T-helper 9 cell (primary cell): Measurements from ENCODE around the gene POLR2L.

Experiments used
- DNase-seq: peaks from one replicate; pipeline ENCODE4 v3.0.0-alpha.2; 2020

Gene POLR2L

GRCh38 chr11:824942-825341 is 17.4 kb downstream of the POLR2L start:
- DNase-seq, result no peak

GRCh38 chr11:824292-824880 is 17.9 kb downstream of the POLR2L start:
- no peak for DNase-seq

- DNase-seq, result no peak
Observed at GRCh38 chr11:823441-824291, 18.7 kb downstream of the POLR2L start.

- no peak for DNase-seq
Observed at GRCh38 chr11:821512-822371, 20.6 kb downstream of the POLR2L start.

GRCh38 chr11:820655-821511 is 21.4 kb downstream of the POLR2L start:
- no peak for DNase-seq

- peak; percentile 94 for DNase-seq
Observed at GRCh38 chr11:819943-820649, 22.2 kb downstream of the POLR2L start.

DNA sequence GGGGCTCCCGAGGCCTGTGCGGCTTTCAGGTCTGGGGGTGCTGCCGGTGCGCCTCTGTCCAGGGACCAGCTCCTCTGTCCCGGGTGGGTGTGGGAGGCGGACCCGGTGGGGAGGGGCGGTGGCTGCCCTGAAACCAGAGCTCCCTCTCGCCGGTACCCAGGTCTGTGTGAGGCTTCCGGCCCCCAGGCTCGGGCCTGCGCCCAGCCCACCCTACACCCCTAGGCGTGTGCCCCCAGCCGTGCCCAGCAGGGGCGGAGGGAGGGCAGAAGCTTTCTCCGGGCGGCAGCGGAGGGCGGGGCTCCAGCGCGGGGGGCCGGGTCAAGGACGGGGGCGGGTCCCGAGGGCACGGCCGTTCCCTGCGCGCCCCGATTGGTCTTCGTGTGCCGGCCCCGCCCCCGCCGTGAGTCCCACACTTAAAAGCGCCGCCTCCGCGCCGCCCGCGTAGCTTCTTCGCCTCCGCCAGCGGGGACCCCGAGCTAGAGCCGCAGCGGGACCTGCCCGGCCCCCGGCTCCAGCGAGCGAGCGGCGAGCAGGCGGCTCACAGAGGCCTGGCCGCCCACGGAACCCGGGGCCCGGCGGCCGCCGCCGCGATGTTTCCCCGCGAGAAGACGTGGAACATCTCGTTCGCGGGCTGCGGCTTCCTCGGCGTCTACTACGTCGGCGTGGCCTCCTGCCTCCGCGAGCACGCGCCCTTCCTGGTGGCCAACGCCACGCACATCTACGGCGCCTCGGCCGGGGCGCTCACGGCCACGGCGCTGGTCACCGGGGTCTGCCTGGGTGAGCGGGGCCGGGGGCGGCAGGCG is 23.0 kb downstream of the POLR2L start:
- peak; percentile 92 for DNase-seq

DNA sequence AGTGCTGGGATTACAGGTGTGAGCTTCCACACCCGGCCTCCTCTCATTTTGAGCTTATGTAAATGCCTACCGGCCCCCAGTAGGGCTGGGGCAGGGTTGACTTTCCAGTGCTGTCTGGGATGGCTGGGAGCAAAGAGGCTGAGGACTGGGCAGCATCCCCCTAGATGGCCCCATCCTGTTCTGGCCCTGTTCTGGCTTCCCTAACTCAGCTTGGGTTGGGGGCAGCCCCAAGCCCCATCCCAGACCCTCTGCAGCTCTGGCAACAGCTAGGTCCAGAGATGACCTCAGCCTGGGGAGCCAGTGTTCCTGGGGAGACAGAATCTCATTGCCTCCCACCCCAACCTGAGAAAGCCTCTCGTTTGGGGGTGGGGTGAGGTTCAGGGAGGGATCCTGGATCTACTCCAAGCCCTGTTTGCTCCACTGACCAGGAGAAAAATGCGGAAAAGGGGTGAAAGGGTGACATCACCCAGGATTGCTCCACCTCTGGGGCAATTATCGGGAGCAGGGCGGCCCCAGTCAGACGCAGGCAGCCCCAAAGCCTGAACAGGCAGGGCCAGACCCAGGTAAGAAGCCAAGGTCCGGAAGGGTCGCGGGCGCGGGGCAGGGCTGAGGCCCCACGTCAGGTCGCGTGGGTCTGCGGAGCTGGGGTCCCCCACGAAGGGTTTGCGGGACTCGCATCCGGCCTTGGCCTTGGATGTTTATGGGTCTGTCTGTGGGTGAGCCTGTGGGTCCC is 23.8 kb downstream of the POLR2L start, which contains the start of gene PNPLA2:
PNPLA2 (plus strand) TSS at position 519 of the 733 bp plus-strand sequence. CDS start 805 bp downstream, outside the sequence.
- DNase-seq, result no peak

DNA sequence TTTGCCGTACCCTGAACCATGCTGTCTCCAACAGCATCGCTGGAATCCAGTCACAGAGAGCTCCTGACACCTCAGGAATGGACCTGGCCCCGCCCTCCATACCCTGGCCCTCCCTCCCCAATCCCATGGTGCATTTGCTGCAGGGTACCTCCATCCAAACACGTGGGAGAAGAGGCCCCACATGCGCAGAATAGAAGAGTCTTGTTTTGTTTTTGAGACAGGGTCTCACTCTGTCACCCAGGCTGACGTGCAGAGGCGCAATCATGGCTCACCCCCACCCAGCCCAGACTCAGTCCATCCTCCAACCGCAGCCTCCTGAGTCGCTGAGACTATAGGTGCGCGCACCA is 25.9 kb downstream of the POLR2L start:
- DNase-seq, result no peak

GRCh38 chr11:815675-816432 is 26.5 kb downstream of the POLR2L start:
- no peak for DNase-seq

DNA sequence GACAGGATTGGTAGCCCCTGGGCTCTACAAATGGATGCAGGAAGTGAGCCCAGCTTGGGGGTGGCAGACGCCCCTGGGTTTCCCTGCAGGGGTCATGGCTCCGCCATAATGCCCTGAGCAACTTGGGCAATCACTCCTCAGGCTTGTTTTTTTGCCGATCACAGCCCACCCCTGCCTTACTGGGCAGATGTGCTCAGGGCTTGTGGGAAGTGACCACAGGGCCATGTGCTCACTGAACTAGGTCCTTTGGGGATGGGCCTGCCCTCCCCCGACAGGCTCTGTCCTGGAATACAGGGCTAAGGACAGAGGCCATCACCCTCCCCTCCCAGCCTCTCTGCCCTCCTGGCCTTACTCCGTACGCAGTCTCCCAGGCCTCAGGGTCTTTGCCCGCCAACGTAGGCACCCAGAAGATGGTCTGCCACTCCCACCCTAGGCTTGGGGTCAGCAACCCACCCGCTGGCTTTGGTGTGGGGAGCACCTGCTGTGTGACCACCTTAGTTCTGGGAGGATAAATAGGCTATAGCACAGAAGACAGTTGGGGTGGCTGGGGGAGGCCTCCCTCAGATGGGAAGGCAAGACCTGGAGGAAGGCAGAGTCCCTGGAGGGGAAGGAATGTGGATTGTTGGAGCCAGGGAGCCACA is 28.8 kb downstream of the POLR2L start:
- no peak for DNase-seq

GRCh38 chr11:813072-813455 is 29.3 kb downstream of the POLR2L start:
- no peak for DNase-seq

DNA sequence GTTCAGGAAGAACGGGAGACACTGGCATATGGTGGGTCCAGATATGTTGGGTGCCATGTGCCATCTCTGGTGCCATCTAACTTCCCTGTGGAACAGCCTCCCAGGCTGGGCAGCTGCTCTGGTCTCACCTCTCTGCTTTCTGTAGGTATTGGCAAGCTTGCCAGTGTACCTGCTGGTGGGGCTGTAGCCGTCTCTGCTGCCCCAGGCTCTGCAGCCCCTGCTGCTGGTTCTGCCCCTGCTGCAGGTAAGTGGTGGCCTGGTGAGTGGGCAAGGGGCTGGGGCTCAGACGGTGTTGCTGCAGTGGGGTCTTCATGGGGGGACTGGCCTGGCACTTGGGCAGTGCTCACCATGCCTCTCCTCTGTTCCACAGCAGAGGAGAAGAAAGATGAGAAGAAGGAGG is 29.9 kb downstream of the POLR2L start:
- DNase-seq, result no peak

- no peak for DNase-seq
Observed at GRCh38 chr11:811446-812245, 30.7 kb downstream of the POLR2L start.

DNA sequence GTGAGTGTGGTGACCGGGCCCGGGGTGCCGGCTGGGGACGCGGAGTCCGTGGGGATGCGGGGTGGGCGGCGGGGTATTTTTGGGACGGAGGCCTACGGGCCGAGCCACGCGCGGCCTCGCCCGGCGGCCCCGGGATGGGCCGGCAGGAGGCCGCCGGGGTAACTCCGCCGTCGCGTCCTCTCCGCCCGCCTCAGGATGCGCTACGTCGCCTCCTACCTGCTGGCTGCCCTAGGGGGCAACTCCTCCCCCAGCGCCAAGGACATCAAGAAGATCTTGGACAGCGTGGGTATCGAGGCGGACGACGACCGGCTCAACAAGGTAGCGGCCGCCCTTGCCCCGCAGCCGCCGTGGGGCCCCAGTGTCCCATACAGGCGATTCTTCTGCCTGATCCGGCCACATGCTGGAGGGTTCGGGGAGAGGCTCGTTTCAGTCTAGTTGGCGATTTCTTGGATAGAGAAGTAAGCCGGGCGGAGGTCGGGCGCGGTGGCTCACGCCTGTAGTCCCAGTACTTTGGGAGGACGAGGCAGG is 32.2 kb downstream of the POLR2L start:
- no peak for DNase-seq

DNA sequence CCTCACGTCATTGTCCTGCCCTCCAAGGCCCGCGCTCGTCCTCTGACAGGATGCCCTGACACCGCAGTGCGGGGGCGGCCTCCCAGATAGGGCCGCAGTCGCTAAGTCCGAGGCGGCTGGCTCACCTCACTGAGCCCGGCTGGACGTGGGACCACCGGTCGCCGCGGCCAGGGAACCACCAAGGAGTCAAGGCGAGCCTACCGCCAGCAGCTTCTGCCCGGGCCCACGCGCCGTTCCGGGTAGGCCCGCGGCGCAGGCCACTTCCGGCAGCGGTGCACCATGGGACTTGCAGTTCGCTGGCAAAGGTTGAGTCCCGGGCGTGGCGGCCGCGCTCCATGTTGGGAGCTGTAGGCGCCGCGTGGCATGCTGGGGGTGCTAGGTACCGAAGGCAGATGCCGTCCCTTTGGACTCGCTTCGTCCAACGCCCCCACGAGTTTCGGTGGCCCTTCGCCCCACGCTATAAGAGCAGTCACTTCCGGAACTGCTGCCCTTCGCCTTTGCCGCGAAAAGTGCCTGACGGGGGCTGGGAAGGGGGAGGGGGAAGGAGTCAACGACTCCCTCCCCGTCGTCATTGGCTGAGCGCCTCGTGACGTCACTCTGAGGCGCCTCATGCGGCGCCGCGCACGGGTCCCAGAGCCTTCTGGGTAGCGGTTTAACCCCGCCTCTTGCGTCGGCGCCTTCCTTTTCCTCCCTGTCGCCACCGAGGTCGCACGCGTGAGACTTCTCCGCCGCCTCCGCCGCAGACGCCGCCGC is 32.9 kb downstream of the POLR2L start, which contains the start of gene RPLP2:
RPLP2 (plus strand) TSS at position 681 of the 753 bp plus-strand sequence. CDS start 268 bp downstream, outside the sequence.
- DNase-seq, result peak; percentile 98
